Heart left ventricle (tissue), 16 donors: ENCODE results near the gene NAA38. TPM values are rescaled to one million over a fixed set of nuclear protein-coding genes. Genes with fewer than 3 reads are reported as not detected.

Experiments
- ATAC-seq, 4 donors: fragments of 200-7000 bp; cut with Tn5 transposase; one replicate each; pipeline ENCODE4 v1.9.1; 2020 to 2022; ENCODE audit warnings: moderate library complexity in 4 of 4, mild to moderate bottlenecking in 3 of 4, moderate number of reproducible peaks in 1 of 4
- DNase-seq, 5 donors: peaks; one replicate each; pipeline ENCODE4 v3.0.0-alpha.2; 2020
- H3K27ac ChIP-seq, 12 donors: fragments of 200-600 bp; sonication (generic) in 4 of 12; one replicate each; pipeline versions ENCODE4 v1.5.0 to v1.8.0; 2016 to 2022; ENCODE audit warnings: mild to moderate bottlenecking in 2 of 12
- H3K27me3 ChIP-seq, 9 donors: fragments of 200-600 bp; sonication (generic) in 2 of 9; one replicate each; pipeline versions ENCODE4 v1.5.1 to v1.8.0; 2016 to 2022; ENCODE audit warnings: mild to moderate bottlenecking in 3 of 9
- H3K36me3 ChIP-seq, 9 donors: fragments of 200-600 bp; sonication (generic) in 2 of 9; one replicate each; pipeline versions ENCODE4 v1.5.0 to v1.8.0; 2018 to 2022; ENCODE audit warnings: mild to moderate bottlenecking in 2 of 9
- H3K4me1 ChIP-seq, 12 donors: fragments of 200-600 bp; sonication (generic) in 4 of 12; one replicate each; pipeline versions ENCODE4 v1.5.0 to v1.8.0; 2016 to 2022; ENCODE audit warnings: mild to moderate bottlenecking in 3 of 12
- H3K4me3 ChIP-seq, 12 donors: fragments of 200-600 bp; sonication (generic) in 4 of 12; one replicate each; pipeline versions ENCODE4 v1.5.0 to v1.8.0; 2017 to 2022; ENCODE audit warnings: mild to moderate bottlenecking in 9 of 12, moderate library complexity in 4 of 12
- H3K9me3 ChIP-seq, 12 donors: fragments of 200-600 bp; sonication (generic) in 4 of 12; one replicate each; pipeline versions ENCODE4 v1.5.0 to v1.8.0; 2016 to 2022; ENCODE audit warnings: mild to moderate bottlenecking in 1 of 12
- CTCF ChIP-seq, 12 donors: fragments of 200-600 bp; sonication (generic) in 4 of 12; IDR thresholded peaks; one replicate each; pipeline versions ENCODE4 v1.5.0 to v1.8.0; 2018 to 2022; ENCODE audit warnings: antibody characterized with exemption in 12 of 12, mild to moderate bottlenecking in 5 of 12
- POLR2A ChIP-seq, 2 donors: fragments of 450-650 bp; IDR thresholded peaks; one replicate each; pipeline ENCODE4 v1.6.1; 2017; ENCODE audit warnings: antibody characterized with exemption in 2 of 2, mild to moderate bottlenecking in 2 of 2, moderate library complexity in 2 of 2
- WGBS, 4 donors: extraction: QIAGEN DNeasy Blood & Tissue Kit in 2 of 4; methylation state at CpG; one replicate each; pipeline versions ENCODE4 v1.1.5 to v1.1.7; 2013 to 2018; 5-methylcytosine and 5-hydroxymethylcytosine counted together
- intact Hi-C, 10 donors: fragments of 100-400 bp; cut with DNase I; formaldehyde crosslinking; loops; one replicate each; pipeline versions ENCODE4 v1.11.1 to v1.14.2; 2022
- polyA plus RNA-seq, 2 donors: library from polyadenylated mRNA; stranded (reverse); fragments of 200-250 nt; gene quantifications; one replicate each; pipeline ENCODE4 v1.2.3, GENCODE V29; 2013
- total RNA-seq, 9 donors: library from RNA; depleted of rRNA in 2 of 9; stranded (reverse); fragments of >200 nt in 2 of 9; fragmentation: NEBNext Ultra II Directional in 3 of 9; extraction: Animal tissue kit (Norgen Biotek cat#: 25700) in 3 of 9; gene quantifications; one replicate each; pipeline versions ENCODE4 v1.1.0 to v1.2.4, GENCODE V29; 2016 to 2023
- donor health status: ischemic (EF 13 %, LVEDD 7.1; RV severe dilation, severe dysfunction).
- donor health status: healthy with polysubstance abuse.
- donor health status: DM: no; HTN: yes; CAD: no.
- donor health status: DM: no; HTN: no; CAD: no.
- donor health status: ischemic (EF 25% LVEDD 6.9; RV normal size, moderate dysfunction).
- donor health status: ischemic (EF 25% LVEDD 5.7; RV mildly dilated, moderate dysfunction).
- donor health status: healthy.
- donor health status: DM: yes; HTN: yes; CAD: no.
- donor health status: ischemic (EF 35%, LVEDD 5.7; RV mildly dilated, moderate dysfunction).
- donor health status: nonischemic (EF 11% LVEDD 7.7; RV severe dilation, severe dysfunction).
- donor health status: DM: yes; HTN: yes; CAD: no.
- donor health status: PGD.
- donor health status: ischemic (EF 29% LVEDD 5.4; RV normal size, mild dysfunction).
- donor health status: nonischemic (EF 23%, LVEDD 6.1; RV moderate dilation, normal function).

Gene NAA38
- total and polyA plus RNA-seq, 11 donors: 60.9 to 179 (median 74.2) TPM

GRCh38 chr17:7859028-7859427 is 1.7 kb upstream of the NAA38 start:
- peak overlapping the region in 2 of 12 donors; percentile 91 to 95 for H3K27ac ChIP-seq
- no peaks in the 10 kb centered on the region for H3K27me3 ChIP-seq
- peaks cover 0 to 41% (median 28%) of the 10 kb centered on the region in 12 donors for H3K4me1 ChIP-seq
- 86 to 91% (median 88%) methylated on average over 8 of the region's 8 CpGs for WGBS, 4 donors
- no peak for TF ChIP-seq POLR2A (IDR thresholded peaks at IDR 0.05)
- TF ChIP-seq CTCF (IDR thresholded peaks at IDR 0.05): no peak
- H3K36me3 ChIP-seq: peaks cover 0 to 41% (median 11%) of the 10 kb centered on the region in 9 donors
- peak overlapping the region in 9 of 12 donors; percentile 58 to 85 (median 68) for H3K4me3 ChIP-seq
- no peak for ATAC-seq
- H3K9me3 ChIP-seq: no peaks in the 10 kb centered on the region
- DNase-seq: no peak
- intact Hi-C loops: loop anchor here in 8 of 10 donors (5.0 to 10.0 kb wide), 5 partner anchors 37 to 296 kb away; partner anchors contain the start of genes KCNAB3 (in 1 of the 8), PER1 (in 1 of the 8), TP53 (in 1 of the 8) and WRAP53 (in 1 of the 8)

GRCh38 chr17:7858522-7858810 is 1.1 kb upstream of the NAA38 start:
- intact Hi-C loops: loop anchor here in 8 of 10 donors (5.0 to 10.0 kb wide), 5 partner anchors 36 to 296 kb away; partner anchors contain the start of genes KCNAB3 (in 1 of the 8), PER1 (in 1 of the 8), TP53 (in 1 of the 8) and WRAP53 (in 1 of the 8)
- H3K4me3 ChIP-seq: peak overlapping the region; percentile 39 to 85 (median 68)
- WGBS, 4 donors: 26 to 36% (median 33%) methylated on average over 16 to 20 of the region's 20 CpGs
- peaks cover 0 to 41% (median 15%) of the 10 kb centered on the region in 9 donors for H3K36me3 ChIP-seq
- DNase-seq: peak in 4 of 5 donors; percentile 29 to 68 (median 48)
- no peak for TF ChIP-seq POLR2A (IDR thresholded peaks at IDR 0.05)
- peak in 9 of 12 donors; percentile 10 to 51 (median 35) for TF ChIP-seq CTCF (IDR thresholded peaks at IDR 0.05)
- ATAC-seq: peak in 2 of 4 donors; percentile 3 to 9
- H3K27ac ChIP-seq: peak overlapping the region in 11 of 12 donors; percentile 81 to 97 (median 92)
- H3K27me3 ChIP-seq: no peaks in the 10 kb centered on the region
- H3K4me1 ChIP-seq: peaks cover 0 to 43% (median 28%) of the 10 kb centered on the region in 12 donors
- H3K9me3 ChIP-seq: no peaks in the 10 kb centered on the region

GRCh38 chr17:7857713-7858521 is 558 bp upstream of the NAA38 start, which contains the start of gene CYB5D1:
TSS of gene CYB5D1 (plus strand) at chr17:7858003. CDS start at chr17:7858135, 132 bp downstream.
- Histone ChIP-seq H3K4me3 (peak within 1 kb of the TSS; percentile 39 to 85 (median 68)), H3K27ac (peak within 1 kb of the TSS; percentile 74 to 97 (median 92)), H3K4me1 (peaks cover 0 to 40% (median 29%) of the 10 kb centered on the region in 12 donors), H3K36me3 (peaks cover 0 to 46% (median 21%) of the 10 kb centered on the region in 9 donors), H3K9me3 (no peaks in the 10 kb centered on the region), H3K27me3 (no peaks in the 10 kb centered on the region)
- TF ChIP-seq CTCF (IDR thresholded peaks at IDR 0.05) (peak in 2 of 12 donors; percentile 3 to 6), POLR2A (IDR thresholded peaks at IDR 0.05) (no peak)
- 2 to 5% (median 3%) methylated on average over 35 to 48 of the region's 48 CpGs for WGBS, 4 donors
- intact Hi-C loops: loop anchor here in 8 of 10 donors (1.0 to 10.0 kb wide), 10 partner anchors 21 to 297 kb away; partner anchors contain the start of genes KDM6B (in 2 of the 8), CHD3 (in 1 of the 8), KCNAB3 (in 1 of the 8) and PER1 (in 1 of the 8)
- peak; percentile 89 to 95 (median 93) for DNase-seq
- ATAC-seq: peak; percentile 65 to 71 (median 69)
